Tibial nerve (tissue), 4 donors: ENCODE results near the gene HEXD.

Source experiments
- EP300 ChIP-seq, 2 donors: sonication (generic); formaldehyde crosslinking; IDR thresholded peaks; one replicate each; pipeline ENCODE4 v1.6.1; 2017; ENCODE audit warnings: antibody characterized with exemption in 2 of 2, mild to moderate bottlenecking in 1 of 2
- POLR2A ChIP-seq, 2 donors: fragments of 450-650 bp; IDR thresholded peaks; one replicate each; pipeline ENCODE4 v1.6.1; 2017; ENCODE audit warnings: antibody characterized with exemption in 2 of 2, mild to moderate bottlenecking in 2 of 2, moderate library complexity in 2 of 2
- TF ChIP-seq, protein P1 (sequence below), 5 experiments: fragments of 200-600 bp in 3 of 5; fragments of 450-650 bp in 2 of 5; sonication (generic) in 3 of 5; IDR thresholded peaks; one replicate each; pipeline ENCODE4 v1.5.1; 2016 to 2019; ENCODE audit warnings: antibody characterized with exemption in 5 of 5, mild to moderate bottlenecking in 3 of 5, moderate library complexity in 2 of 5

DNA sequence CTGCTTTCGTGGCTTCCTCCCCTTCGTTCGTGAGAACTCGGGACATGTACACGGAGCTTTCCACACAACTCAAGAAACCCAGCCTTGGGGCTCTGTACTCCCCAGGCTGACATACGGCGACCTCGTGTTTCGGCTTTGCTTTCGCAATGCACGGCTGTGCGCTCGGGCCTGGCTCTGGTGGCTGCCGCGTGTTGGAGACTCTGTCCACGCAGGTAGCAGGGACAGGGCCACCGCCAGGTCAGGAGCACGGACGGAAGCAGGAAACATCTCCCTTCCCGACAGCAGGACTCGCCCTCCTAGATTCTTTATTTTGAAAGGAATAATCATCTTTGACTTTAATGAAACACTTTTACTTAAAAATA lies 29.2 kb upstream of the HEXD start:
- TF ChIP-seq, protein P1, sequence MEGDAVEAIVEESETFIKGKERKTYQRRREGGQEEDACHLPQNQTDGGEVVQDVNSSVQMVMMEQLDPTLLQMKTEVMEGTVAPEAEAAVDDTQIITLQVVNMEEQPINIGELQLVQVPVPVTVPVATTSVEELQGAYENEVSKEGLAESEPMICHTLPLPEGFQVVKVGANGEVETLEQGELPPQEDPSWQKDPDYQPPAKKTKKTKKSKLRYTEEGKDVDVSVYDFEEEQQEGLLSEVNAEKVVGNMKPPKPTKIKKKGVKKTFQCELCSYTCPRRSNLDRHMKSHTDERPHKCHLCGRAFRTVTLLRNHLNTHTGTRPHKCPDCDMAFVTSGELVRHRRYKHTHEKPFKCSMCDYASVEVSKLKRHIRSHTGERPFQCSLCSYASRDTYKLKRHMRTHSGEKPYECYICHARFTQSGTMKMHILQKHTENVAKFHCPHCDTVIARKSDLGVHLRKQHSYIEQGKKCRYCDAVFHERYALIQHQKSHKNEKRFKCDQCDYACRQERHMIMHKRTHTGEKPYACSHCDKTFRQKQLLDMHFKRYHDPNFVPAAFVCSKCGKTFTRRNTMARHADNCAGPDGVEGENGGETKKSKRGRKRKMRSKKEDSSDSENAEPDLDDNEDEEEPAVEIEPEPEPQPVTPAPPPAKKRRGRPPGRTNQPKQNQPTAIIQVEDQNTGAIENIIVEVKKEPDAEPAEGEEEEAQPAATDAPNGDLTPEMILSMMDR (IDR thresholded peaks at IDR 0.05), result no peak
- no peak for TF ChIP-seq POLR2A (IDR thresholded peaks at IDR 0.05)
- TF ChIP-seq EP300 (IDR thresholded peaks at IDR 0.05), result no peak
